Esophagus mucosa (tissue), 1 donor: ENCODE measurements around the gene DPH1. TPM values are rescaled to one million over a fixed set of nuclear protein-coding genes. Genes with fewer than 3 reads are reported as not detected.
A peak's percentile ranks its signal among the peaks of the same experiment; 100 is the strongest.

ENCODE experiments used
- ATAC-seq: fragments of 200-7000 bp; cut with Tn5 transposase; one replicate; pipeline ENCODE4 v1.9.1; 2020
- total RNA-seq: library from RNA; stranded (reverse); gene quantifications from one replicate; pipeline ENCODE4 v1.2.4, GENCODE V29; 2023
- donor health status: DM: yes; HTN: yes; CAD: no.

Gene DPH1
- total RNA-seq, 1 donor from 2014 or later: 29.1 TPM

DNA sequence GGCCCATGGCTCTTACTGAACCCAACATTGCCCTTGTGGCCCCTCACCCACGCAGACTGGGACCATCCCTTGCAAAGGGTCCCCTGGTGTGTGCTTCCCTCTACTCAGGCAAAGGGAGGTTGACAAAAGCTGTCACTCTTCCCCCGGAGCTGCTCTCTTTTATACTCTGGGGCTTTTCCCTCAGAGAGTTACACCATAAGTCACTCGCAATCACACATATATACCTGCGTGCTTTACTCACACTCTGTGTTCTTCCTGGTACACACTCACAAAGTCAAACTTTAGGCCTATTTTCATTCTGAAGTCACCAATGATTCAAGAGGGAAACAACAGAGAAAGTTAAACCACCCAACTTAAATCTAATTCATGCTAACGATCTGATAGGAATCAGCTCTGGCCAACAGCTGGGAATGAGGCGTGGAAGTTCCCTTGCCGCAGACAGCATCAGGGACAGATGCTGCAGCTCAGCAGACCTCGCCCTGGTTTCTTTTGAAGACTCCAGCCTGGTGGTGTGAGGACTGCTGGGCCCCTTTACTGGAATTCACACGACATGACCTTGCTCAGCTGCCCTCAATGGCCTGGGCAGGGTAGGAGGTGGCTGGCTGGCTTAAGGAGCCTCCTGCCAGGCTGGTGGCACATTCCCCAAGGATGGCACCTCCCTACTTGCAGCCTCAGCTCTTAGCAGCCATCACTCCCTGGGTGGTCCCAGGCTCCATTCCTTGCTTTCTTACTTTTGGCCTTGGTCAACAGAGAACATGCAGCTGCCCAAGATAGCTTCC, 52.2 kb downstream of the DPH1 start:
- no peak for ATAC-seq

DNA sequence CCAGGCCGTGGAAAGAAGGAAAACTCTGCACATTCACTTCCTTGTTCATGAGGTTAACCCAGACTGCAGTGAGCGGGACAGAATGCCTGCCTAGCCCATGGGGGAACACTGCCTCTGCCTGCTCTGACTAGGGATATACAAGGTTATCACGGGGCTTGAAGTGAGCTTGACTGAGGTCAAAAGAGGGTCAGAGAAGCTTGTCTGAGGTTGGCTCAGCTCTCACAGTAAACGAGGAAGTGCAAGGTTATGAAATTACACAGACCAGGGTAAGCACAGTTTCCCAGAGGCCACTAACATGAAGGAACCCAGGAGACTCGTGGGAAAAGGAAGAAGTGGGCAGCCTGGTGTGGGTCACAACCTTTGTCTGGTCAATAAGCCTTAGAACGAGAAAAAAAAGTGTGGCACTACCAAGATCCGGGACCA, 53.7 kb downstream of the DPH1 start:
- ATAC-seq: peak; percentile 54

DNA sequence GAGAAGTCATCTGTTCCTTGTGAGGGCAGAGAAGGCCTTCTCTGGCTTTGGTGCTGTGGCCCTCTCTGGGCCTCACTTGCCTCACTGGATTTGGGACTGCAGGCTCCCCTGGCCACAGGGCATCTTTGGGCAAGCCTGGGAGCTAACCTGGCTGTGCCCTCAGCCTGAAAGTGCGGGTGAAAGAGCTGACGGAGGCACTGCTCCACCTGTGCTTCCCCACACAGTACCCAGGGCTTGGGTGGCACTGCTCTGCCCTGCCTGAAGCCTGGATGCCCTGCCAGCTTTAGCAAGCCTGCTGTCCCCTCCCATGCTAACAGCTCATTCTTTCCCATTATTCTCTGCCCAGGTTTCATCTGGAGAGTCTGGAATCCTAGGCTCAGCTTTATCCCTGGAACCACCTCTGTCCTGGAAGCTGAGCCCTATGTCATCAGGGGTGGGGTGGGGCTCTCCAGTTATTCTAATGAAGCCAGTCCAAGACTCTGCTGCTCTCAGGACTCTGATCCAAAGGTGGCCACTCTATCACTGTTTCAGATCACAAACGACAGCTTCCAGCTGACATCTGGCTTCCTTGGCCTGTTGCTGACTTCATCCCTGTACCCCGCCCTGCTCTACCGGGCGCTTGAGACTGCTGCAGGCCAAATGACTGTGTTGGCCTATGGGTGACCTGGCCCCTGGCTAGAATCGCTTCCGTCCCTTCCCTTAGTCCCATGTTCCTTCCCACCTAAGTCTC, 54.2 kb downstream of the DPH1 start:
- ATAC-seq: peak; percentile 79

DNA sequence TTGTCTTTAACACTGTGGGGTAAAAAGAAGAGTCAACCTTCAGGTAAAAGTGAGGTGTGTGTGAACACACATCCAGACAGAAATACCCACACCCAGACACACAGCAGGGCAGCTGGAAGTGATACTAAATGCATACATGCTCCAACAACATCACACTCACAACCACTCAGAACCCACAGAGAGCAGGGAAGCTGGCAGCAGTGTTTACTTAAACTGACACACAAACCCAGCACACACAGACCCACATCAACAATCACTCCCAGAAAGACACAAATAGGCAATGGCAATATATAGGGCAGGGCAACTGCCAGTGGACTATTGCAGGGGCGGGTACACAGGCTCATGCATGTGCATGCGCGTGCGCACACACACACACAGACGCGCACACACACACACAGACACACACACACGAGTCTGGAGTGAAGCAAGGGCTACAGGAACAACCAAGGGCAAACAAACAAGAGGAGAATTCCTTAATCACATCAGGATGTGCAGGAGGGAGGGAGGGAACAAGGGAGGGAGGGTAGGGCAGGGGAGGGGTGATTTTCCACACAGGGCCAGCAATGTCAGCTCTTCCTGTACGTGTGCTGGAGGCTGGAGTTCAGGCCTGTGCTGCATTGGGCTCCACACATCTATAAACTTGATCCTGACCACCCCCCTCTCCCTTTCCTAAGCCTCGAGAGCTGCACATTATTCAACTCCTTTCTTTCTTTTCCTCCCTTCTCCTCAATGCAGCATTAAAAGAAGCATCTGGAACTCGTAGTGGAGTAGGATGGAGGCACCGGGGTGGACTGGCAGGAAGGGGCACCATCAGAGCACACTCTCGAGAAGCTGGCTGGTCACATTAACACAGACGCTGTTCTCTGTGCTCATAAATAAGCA, 55.1 kb downstream of the DPH1 start:
- ATAC-seq: peak; percentile 63

DNA sequence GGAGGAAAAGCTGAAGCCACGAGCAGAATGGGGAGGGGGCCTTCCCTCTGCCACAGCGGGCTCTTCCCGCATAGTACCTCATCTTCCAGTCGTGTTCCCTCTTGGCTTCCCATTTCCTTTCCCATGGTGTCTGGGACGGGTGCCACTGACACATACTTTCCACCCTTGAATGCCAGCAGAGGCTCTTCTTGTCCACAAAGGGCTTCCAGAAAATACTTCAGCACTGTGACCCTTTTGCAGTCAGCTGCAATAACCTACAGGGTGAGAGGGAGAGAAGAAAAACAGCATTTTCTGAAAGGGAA, 55.6 kb downstream of the DPH1 start:
- no peak for ATAC-seq

DNA sequence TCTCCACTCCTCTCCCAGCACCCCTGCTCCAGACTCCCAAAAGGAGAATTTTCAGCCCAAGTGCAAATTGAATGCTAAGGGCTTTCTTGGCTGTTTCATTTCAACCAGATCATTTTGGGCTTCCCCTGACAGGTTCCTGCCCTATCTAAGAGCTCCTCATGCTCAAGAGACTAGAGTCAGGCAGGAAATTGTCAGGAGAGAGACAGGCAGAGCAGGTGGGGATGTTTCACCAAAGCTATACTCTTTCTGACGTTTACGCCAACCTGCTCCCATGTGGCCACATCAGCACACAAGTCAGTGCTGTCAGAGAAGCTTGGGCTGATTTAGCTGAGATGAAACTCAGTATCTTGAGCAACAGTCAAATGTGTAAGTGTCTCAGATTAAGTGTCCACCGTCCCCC, 56.4 kb downstream of the DPH1 start:
- no peak for ATAC-seq

DNA sequence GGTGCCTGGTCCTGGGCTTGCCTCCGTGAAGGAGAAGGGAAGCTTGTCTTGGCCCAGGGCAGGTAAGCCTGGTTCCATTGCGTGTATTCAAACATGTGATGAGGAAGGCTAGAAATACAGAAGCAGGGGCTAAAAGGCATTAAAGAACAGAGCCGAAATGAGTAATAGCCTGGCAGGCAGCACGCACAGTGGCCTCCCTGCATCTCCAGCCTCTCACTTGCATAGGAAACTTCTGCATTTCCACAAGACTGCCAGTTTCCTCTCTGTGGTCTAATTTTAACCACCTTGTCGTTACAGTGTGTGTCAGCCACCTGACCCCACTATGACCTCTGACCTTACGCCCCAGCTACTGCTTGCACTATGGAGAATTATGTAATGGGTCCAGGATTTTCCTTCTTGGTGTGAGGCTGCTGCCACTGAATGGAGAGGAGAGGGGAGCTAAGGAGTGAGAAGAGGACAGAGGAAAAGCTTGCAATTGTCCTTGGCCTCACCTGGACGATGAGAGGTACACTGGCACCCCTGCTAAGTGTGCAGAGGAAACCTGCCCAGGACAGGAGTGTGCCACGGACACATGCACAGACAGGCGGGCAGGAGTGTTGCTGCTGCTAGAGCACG, 57.8 kb downstream of the DPH1 start:
- no peak for ATAC-seq

DNA sequence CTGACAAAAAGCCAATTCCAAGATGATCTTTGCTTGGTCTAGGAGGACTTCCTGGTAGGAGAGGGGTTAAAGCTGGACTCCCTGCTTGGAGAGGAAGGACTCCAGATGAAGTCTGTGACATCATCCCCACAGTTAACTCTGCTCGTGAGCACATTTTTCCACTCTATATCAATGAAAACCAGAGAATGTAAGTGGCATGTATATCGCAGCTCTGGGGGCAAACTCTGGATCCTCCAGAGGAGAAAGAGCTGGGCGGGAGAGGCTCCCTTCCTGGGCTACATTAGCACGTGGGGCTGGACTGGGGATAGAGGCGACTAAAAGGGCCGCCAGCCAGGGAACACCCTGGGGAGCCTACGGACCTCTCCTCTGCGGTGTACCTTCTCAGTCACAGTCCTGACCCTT, 59.1 kb downstream of the DPH1 start:
- ATAC-seq: no peak

DNA sequence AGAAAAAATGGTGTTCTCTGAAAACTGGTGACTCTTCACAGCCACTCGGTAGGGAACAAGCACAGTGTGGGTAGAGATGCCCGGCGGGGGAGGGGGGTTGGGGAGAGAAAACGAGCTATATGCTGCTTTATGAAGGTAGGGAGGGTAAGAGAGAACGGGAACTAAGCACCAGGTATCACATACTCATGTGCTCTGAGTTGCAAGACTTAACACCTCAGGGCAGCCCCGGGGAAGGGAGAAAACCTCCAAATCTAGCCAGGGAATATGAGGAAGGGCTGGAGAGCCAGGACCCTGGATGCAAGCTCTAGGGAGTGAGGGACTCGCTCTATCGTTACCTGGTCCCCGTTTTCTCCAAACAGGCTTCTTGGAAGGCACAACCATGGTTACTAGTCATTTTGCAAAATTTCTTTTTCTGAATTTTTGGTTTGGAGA, 60.3 kb downstream of the DPH1 start:
- no peak for ATAC-seq

DNA sequence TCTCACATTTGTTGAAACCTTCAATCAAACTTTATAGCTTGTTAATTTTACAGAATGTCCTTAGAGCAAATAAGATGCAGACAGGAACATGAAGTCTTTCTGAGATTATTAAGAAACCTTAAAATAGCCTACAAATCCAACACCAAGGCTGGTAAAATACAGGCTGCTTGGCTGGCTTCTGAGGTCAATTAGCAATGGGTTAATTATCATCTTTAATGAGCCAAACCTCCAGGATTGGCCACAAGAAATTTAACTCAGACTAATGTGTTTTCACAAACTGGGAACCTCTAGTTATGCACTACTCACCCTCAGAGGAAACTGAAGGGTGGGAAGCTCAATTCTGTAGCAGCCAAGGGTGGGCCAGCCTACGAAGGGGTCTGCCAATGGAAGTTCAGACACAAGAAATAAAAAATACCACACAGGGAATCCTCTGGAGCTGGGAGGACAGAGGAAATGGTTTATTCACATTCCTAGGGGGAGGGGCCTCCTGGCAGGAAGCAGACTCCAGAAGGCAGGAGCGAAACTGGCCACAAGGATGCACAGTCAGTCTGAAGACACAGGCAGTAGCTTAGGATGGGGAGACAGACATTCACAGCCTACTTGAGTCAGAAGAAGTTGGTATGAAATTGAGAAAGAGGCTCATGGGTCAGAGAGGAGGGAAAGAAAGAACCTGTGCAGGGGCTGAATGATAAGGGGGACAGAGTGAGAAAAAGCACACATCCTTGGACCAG, 61.0 kb downstream of the DPH1 start:
- ATAC-seq: no peak

DNA sequence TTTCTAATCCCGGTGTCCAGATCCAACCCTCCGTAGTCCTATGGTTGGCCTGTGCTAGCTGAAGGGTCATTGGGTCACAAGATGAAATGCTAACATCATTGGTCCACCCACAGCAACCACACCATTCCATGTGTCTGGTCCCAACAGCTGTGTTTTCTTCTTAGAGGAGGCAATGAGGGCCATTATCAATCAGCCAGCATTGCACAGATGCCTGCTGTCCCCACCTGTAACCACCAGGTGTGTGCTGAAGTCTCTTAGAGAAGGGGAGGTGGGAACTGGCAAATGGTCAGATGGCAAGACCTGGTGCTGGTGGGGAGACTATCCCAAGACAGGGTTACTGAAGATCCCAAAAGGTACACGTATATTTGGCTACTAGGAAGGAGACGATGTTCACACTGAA, 62.3 kb downstream of the DPH1 start:
- no peak for ATAC-seq

DNA sequence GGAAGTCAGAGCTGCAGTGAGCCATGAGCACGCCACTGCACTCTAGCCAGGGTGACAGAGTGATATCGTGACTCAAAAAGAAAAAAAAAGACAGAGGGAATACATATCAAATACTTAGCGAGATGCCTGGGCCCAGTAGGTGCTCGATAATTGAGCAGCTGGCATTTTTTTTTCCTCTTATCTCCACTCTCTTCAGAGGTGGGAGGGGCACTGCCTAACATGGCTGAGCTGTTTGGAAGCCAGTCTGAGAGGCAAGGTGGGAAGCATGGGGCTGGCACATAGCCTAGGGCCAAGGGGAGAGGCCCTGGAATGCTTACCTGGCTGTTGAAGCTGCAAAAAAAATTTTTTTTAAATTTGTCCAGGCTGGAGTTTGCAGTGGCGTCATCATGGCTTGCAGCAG, 63.4 kb downstream of the DPH1 start:
- ATAC-seq: no peak

Other genes with a start within 250 kb of the DPH1 start
- gene SMYD4, start 200.3 kb upstream of the DPH1 start, total RNA-seq: 5.7 TPM
- 87.5 TPM for gene RPA1, start 200.1 kb upstream of the DPH1 start, total RNA-seq
- gene RTN4RL1, start 4.8 kb upstream of the DPH1 start, total RNA-seq: 1.2 TPM
- gene OVCA2, start 11.9 kb downstream of the DPH1 start, total RNA-seq: 32.3 TPM
- 2.3 TPM for gene HIC1, start 24.9 kb downstream of the DPH1 start, total RNA-seq